H1 (cell line): ENCODE results near the gene LYPD6.

Experiments used
- CREB1 ChIP-seq: IDR thresholded peaks from 2 replicates; pipeline ENCODE4 v1.6.1; 2012; ENCODE audit warnings: inconsistent platforms
- CTCF ChIP-seq, 3 experiments: IDR thresholded peaks; 1 replicate in 2 of 3; 2 replicates in 1 of 3; pipeline versions ENCODE4 v1.5.1 to v1.6.1; 2011; ENCODE audit warnings: low read length in 3 of 3, mild to moderate bottlenecking in 3 of 3, inconsistent platforms in 2 of 3, low read depth in 1 of 3, moderate library complexity in 1 of 3; ENCODE audit not compliant: insufficient read depth in 1 of 3; ENCODE audit errors: control extremely low read depth in 1 of 3
- JUND ChIP-seq: IDR thresholded peaks from 2 replicates; pipeline ENCODE4 v1.6.1; 2011; ENCODE audit warnings: mild to moderate bottlenecking, improper control_type of control experiment, low read length
- MAX ChIP-seq: IDR thresholded peaks from 2 replicates; pipeline ENCODE4 v1.6.1; 2012; ENCODE audit warnings: inconsistent platforms
- POLR2A ChIP-seq, 2 experiments: IDR thresholded peaks; 1 replicate in 1 of 2; 2 replicates in 1 of 2; pipeline ENCODE4 v1.6.1; 2011; ENCODE audit warnings: low read depth in 2 of 2, low read length in 2 of 2, mild to moderate bottlenecking in 2 of 2; ENCODE audit errors: control extremely low read depth in 1 of 2
- POLR2AphosphoS5 ChIP-seq: IDR thresholded peaks from 2 replicates; pipeline ENCODE4 v1.6.1; 2011; ENCODE audit warnings: low read depth, low read length
- SIN3A ChIP-seq, 2 experiments: IDR thresholded peaks in 1 of 2; conservative IDR thresholded peaks in 1 of 2; 2 replicates each; pipeline ENCODE4 v1.6.1; 2011 to 2012; ENCODE audit warnings: low read length in 2 of 2, improper control_type of control experiment in 1 of 2, low read depth in 1 of 2, mild to moderate bottlenecking in 1 of 2
- SIRT6 ChIP-seq: IDR thresholded peaks from one replicate; pipeline ENCODE4 v1.7.1; 2012; ENCODE audit warnings: low read length, inconsistent platforms

- no peak for TF ChIP-seq CTCF (IDR thresholded peaks at IDR 0.05; ENCODE audit: control extremely low read depth in 1 of 3, insufficient read depth in 1 of 3, low read depth in 1 of 3, low read length in 3 of 3)
- TF ChIP-seq SIRT6 = no peak
- no peak for TF ChIP-seq POLR2A (IDR thresholded peaks at IDR 0.05; ENCODE audit: control extremely low read depth in 1 of 2, low read depth in 2 of 2, low read length in 2 of 2)
- TF ChIP-seq POLR2AphosphoS5 = no peak
- TF ChIP-seq CREB1 = no peak
- TF ChIP-seq SIN3A (conservative IDR thresholded peaks at IDR 0.05 in 1 of 2, IDR thresholded peaks at IDR 0.05 in 1 of 2; ENCODE audit: low read depth in 1 of 2, low read length in 2 of 2) = no peak
- TF ChIP-seq JUND = no peak
- TF ChIP-seq MAX = no peak
Measured at GRCh38 chr2:149423630-149424029, 93.2 kb downstream of the LYPD6 start.
